SK-N-SH treated with all-trans-retinoic acid at 6 μM for 48 hours (cell line): Measurements from ENCODE around the gene PDE1A.

Experiments used
- ATAC-seq: fragments of 200-7000 bp; cut with Tn5 transposase; 3 replicates; pipeline ENCODE4 v1.9.1; 2020; ENCODE audit warnings: mild to moderate bottlenecking, moderate library complexity
- BACH2 ChIP-seq: fragments of 250-450 bp; sonication (Bioruptor Pico); IDR thresholded peaks from 2 replicates; pipeline ENCODE4 v1.9.0; 2021; ENCODE audit warnings: mild to moderate bottlenecking, borderline replicate concordance
- CSDC2 ChIP-seq: fragments of 250-450 bp; sonication (Bioruptor Pico); IDR thresholded peaks from 2 replicates; pipeline ENCODE4 v1.5.0; 2020; ENCODE audit warnings: mild to moderate bottlenecking, moderate library complexity
- ESRRG ChIP-seq: fragments of 250-450 bp; sonication (Bioruptor Pico); IDR thresholded peaks from 2 replicates; pipeline ENCODE4 v1.6.1; 2021; ENCODE audit warnings: mild to moderate bottlenecking
- GLIS3 ChIP-seq: fragments of 250-450 bp; sonication (Bioruptor Pico); IDR thresholded peaks from 2 replicates; pipeline ENCODE4 v1.5.0; 2020; ENCODE audit warnings: mild to moderate bottlenecking, moderate library complexity
- ISL1 ChIP-seq: fragments of 250-450 bp; sonication (Bioruptor Pico); IDR thresholded peaks from 2 replicates; pipeline ENCODE4 v2.1.2; 2022; ENCODE audit warnings: mild to moderate bottlenecking, moderate library complexity
- RARB ChIP-seq: fragments of 250-450 bp; sonication (Bioruptor Pico); IDR thresholded peaks from 2 replicates; pipeline ENCODE4 v1.8.0; 2021; ENCODE audit warnings: mild to moderate bottlenecking, moderate library complexity
- SNAI2 ChIP-seq: fragments of 250-450 bp; sonication (Bioruptor Pico); IDR thresholded peaks from 2 replicates; pipeline ENCODE4 v1.5.0; 2020; ENCODE audit warnings: mild to moderate bottlenecking, moderate library complexity
- TCF4 ChIP-seq: fragments of 250-450 bp; sonication (Bioruptor Pico); IDR thresholded peaks from 2 replicates; pipeline ENCODE4 v1.8.0; 2021; ENCODE audit warnings: mild to moderate bottlenecking, moderate library complexity, borderline replicate concordance
- TOX ChIP-seq: fragments of 250-450 bp; sonication (Bioruptor Pico); IDR thresholded peaks from 2 replicates; pipeline ENCODE4 v1.8.0; 2021; ENCODE audit warnings: mild to moderate bottlenecking, moderate library complexity, borderline replicate concordance
- ZC3H10 ChIP-seq: fragments of 250-450 bp; sonication (Bioruptor Pico); IDR thresholded peaks from 2 replicates; pipeline ENCODE4 v1.5.1; 2021; ENCODE audit warnings: mild to moderate bottlenecking, moderate library complexity
- ZFP3 ChIP-seq: fragments of 250-450 bp; sonication (Bioruptor Pico); IDR thresholded peaks from 2 replicates; pipeline ENCODE4 v1.5.0; 2020; ENCODE audit warnings: mild to moderate bottlenecking, moderate library complexity
- ZFP30 ChIP-seq: fragments of 450-650 bp; formaldehyde crosslinking; IDR thresholded peaks from 2 replicates; pipeline ENCODE4 v1.5.0; 2022; ENCODE audit warnings: mild to moderate bottlenecking, moderate library complexity
- ZNF565 ChIP-seq: fragments of 450-650 bp; formaldehyde crosslinking; conservative IDR thresholded peaks from 2 replicates; pipeline ENCODE4 v1.5.0; 2020; ENCODE audit warnings: low read depth, mild to moderate bottlenecking, moderate library complexity
- ZNF70 ChIP-seq: fragments of 450-650 bp; formaldehyde crosslinking; IDR thresholded peaks from 2 replicates; pipeline ENCODE4 v1.5.0; 2020; ENCODE audit warnings: mild to moderate bottlenecking, moderate library complexity
- ZNF8 ChIP-seq: fragments of 450-650 bp; formaldehyde crosslinking; IDR thresholded peaks from 2 replicates; pipeline ENCODE4 v1.5.0; 2020; ENCODE audit warnings: mild to moderate bottlenecking, moderate library complexity
- TF ChIP-seq, protein P1 (sequence below): fragments of 250-450 bp; sonication (Bioruptor Pico); IDR thresholded peaks from 2 replicates; pipeline ENCODE4 v1.8.0; 2021; ENCODE audit warnings: low read depth, mild to moderate bottlenecking, moderate library complexity, borderline replicate concordance
- TF ChIP-seq, protein P2 (sequence below): fragments of 250-450 bp; sonication (Bioruptor Pico); IDR thresholded peaks from 2 replicates; pipeline ENCODE4 v1.5.0; 2020; ENCODE audit warnings: mild to moderate bottlenecking, moderate library complexity
- TF ChIP-seq, protein P3 (sequence below): fragments of 250-450 bp; sonication (Bioruptor Pico); IDR thresholded peaks from 2 replicates; pipeline ENCODE4 v1.5.1; 2020; ENCODE audit warnings: low read depth, mild to moderate bottlenecking, moderate library complexity
- TF ChIP-seq, protein P4 (sequence below): fragments of 250-450 bp; sonication (Bioruptor Pico); IDR thresholded peaks from 2 replicates; pipeline ENCODE4 v1.8.0; 2020; ENCODE audit warnings: mild to moderate bottlenecking, moderate library complexity, borderline replicate concordance

The PDE1A gene

DNA sequence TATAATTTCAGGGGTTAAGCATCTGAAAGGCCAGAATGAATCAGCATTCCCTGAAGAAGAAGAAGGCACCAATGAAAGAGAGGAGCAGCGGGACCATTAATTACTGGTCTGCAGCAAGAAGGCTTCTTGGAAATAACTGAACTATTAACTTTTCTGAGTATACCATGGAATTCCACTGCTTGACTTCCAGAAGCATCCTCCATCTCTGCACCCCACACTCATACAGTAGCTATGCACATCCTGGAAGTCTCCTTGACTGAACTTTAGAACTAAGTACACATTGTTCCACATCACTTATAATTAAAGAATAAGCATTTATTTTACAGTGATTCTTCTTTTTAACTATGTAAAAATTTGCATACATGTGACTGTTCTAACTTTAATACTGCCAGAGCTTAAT lies 309.6 kb downstream of the PDE1A start (continued):
- TF ChIP-seq, protein P1, sequence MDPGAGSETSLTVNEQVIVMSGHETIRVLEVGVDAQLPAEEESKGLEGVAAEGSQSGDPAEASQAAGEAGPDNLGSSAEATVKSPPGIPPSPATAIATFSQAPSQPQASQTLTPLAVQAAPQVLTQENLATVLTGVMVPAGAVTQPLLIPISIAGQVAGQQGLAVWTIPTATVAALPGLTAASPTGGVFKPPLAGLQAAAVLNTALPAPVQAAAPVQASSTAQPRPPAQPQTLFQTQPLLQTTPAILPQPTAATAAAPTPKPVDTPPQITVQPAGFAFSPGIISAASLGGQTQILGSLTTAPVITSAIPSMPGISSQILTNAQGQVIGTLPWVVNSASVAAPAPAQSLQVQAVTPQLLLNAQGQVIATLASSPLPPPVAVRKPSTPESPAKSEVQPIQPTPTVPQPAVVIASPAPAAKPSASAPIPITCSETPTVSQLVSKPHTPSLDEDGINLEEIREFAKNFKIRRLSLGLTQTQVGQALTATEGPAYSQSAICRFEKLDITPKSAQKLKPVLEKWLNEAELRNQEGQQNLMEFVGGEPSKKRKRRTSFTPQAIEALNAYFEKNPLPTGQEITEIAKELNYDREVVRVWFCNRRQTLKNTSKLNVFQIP, result no peak

DNA sequence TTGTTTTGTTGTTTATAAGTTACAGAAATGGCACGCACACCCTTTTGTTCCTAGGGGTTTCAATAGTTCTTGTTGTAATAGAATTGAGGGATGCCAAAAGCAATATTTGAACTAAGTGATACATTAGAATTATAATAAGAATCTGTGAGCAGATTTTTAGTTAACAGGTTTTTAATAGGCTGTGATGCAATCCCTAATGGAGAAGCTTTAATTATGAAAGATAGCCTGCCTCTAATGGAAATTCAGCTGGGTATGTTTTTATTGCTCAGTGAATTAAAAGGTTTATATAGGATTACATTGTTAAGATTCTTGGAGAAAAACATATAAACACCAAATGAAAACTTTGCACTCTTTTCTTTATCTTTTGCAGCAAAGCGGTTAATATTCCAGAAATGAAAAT lies 310.1 kb downstream of the PDE1A start:
- ATAC-seq, result no peak
- no peak for TF ChIP-seq ZFP3
- TF ChIP-seq ISL1, result peak; percentile 73
- TF ChIP-seq TOX (CRISPR knock-in tag), result no peak
- TF ChIP-seq, protein P2, sequence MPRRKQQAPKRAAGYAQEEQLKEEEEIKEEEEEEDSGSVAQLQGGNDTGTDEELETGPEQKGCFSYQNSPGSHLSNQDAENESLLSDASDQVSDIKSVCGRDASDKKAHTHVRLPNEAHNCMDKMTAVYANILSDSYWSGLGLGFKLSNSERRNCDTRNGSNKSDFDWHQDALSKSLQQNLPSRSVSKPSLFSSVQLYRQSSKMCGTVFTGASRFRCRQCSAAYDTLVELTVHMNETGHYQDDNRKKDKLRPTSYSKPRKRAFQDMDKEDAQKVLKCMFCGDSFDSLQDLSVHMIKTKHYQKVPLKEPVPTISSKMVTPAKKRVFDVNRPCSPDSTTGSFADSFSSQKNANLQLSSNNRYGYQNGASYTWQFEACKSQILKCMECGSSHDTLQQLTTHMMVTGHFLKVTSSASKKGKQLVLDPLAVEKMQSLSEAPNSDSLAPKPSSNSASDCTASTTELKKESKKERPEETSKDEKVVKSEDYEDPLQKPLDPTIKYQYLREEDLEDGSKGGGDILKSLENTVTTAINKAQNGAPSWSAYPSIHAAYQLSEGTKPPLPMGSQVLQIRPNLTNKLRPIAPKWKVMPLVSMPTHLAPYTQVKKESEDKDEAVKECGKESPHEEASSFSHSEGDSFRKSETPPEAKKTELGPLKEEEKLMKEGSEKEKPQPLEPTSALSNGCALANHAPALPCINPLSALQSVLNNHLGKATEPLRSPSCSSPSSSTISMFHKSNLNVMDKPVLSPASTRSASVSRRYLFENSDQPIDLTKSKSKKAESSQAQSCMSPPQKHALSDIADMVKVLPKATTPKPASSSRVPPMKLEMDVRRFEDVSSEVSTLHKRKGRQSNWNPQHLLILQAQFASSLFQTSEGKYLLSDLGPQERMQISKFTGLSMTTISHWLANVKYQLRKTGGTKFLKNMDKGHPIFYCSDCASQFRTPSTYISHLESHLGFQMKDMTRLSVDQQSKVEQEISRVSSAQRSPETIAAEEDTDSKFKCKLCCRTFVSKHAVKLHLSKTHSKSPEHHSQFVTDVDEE (CRISPR knock-in tag), result no peak
- TF ChIP-seq ESRRG (CRISPR knock-in tag), result no peak
- TF ChIP-seq CSDC2 (CRISPR knock-in tag), result no peak
- TF ChIP-seq, protein P3, sequence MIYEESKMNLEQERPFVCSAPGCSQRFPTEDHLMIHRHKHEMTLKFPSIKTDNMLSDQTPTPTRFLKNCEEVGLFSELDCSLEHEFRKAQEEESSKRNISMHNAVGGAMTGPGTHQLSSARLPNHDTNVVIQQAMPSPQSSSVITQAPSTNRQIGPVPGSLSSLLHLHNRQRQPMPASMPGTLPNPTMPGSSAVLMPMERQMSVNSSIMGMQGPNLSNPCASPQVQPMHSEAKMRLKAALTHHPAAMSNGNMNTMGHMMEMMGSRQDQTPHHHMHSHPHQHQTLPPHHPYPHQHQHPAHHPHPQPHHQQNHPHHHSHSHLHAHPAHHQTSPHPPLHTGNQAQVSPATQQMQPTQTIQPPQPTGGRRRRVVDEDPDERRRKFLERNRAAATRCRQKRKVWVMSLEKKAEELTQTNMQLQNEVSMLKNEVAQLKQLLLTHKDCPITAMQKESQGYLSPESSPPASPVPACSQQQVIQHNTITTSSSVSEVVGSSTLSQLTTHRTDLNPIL (CRISPR knock-in tag), result no peak
- TF ChIP-seq, protein P1, result no peak
- TF ChIP-seq ZC3H10, result no peak
- TF ChIP-seq, all 23 proteins: peak for 1

DNA sequence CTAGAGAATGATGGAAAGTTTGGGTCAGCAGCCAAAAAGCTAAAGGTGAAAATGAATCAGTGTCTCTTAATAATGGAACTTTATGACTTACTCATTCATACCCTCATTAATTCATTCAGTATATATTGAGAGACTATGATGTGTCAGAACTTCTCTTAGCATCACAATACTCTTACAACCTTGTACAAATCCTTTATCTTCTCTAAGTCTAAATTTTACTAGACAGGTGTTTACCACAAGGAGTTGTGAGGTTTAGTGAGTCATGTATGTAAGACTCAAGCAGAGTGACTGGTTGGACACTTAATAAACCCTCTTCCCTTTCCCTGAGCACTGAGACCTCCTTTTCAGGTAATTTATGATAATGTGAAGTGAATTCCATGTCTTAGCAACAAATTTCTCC lies 311.6 kb downstream of the PDE1A start:
- TF ChIP-seq, protein P4, sequence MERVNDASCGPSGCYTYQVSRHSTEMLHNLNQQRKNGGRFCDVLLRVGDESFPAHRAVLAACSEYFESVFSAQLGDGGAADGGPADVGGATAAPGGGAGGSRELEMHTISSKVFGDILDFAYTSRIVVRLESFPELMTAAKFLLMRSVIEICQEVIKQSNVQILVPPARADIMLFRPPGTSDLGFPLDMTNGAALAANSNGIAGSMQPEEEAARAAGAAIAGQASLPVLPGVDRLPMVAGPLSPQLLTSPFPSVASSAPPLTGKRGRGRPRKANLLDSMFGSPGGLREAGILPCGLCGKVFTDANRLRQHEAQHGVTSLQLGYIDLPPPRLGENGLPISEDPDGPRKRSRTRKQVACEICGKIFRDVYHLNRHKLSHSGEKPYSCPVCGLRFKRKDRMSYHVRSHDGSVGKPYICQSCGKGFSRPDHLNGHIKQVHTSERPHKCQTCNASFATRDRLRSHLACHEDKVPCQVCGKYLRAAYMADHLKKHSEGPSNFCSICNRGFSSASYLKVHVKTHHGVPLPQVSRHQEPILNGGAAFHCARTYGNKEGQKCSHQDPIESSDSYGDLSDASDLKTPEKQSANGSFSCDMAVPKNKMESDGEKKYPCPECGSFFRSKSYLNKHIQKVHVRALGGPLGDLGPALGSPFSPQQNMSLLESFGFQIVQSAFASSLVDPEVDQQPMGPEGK, result no peak
- TF ChIP-seq ZFP3 (no peak), ZFP30 (no peak), ZNF70 (CRISPR knock-in tag) (no peak), ZNF8 (no peak), ISL1 (no peak), ZC3H10 (no peak), TOX (CRISPR knock-in tag) (no peak), CSDC2 (CRISPR knock-in tag) (no peak), ZNF565 (CRISPR knock-in tag) (no peak), BACH2 (CRISPR knock-in tag) (no peak), RARB (no peak), TCF4 (CRISPR knock-in tag) (no peak), GLIS3 (no peak), SNAI2 (CRISPR knock-in tag) (no peak), ESRRG (CRISPR knock-in tag) (no peak)
- TF ChIP-seq, protein P3 (CRISPR knock-in tag), result no peak
- TF ChIP-seq, protein P2 (CRISPR knock-in tag), result no peak
- TF ChIP-seq, all 23 proteins: peak for 0
- no peak for ATAC-seq
